NCI-H2171 treated with DMSO at 0.1 percent for 48 hours (cell line): ENCODE data around the gene WRAP73.

ENCODE experiments used
- DNase-seq: peaks from one replicate; lab custom pipeline; 2025; lab: John Stamatoyannopoulos, UW

The WRAP73 gene

DNA sequence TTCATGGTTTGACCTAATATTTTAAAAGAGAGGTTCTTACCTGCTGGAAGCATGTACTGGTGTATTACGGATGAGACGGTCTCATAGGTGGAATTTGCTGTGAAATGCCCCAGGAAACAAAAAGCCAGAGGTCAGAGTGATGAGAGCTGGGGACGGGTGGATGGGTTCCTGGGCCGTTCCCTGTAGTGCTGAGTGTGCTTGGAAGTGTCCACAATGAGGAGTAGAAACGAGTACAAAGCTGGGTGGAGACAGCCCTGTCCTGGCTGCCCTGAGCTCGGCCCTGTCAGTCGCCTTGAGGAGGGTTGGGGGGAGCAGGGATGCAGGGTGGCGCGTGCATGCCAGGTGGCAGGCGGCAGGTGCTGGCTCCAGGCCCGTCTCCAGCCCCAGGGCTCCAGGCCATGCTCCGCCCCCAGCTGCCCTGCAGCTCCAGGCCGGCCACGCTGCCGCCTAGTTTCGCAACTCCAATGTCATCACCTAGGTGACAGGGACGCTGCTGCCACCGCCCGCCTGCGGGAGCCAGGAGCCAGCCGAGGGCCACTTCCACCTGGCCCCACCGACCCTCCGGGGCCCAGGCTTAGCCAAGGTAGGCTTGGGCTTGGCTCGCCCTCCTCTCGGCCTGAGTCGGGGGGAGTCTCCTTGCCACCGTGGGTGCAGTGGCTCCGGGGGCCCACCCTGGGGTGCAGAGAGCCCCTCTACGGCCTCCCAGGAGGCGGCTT lies 18.8 kb upstream of the WRAP73 start:
- DNase-seq = peak; percentile 75

DNA sequence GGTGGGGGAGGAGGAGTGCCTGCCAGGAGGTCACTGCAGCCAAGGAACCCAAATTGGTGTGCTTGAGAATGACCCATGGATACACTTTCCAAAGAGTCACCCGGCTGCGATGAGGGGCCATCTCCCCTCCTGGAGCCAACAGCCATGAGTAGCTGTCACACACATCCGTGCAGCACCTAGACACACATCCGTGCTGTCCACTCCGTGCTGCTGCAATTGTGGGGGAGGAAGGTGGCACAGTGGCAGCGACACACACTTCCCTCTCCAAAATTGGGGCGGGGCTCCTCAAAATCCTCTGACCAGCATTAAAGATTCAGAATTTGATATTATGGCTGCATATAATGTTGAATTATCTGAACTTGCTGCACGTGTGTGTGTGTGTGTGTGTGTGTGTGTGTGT lies 18.2 kb upstream of the WRAP73 start:
- no peak for DNase-seq

- DNase-seq = peak; percentile 24
Measured at GRCh38 chr1:3664700-3665375, 14.9 kb upstream of the WRAP73 start.

DNA sequence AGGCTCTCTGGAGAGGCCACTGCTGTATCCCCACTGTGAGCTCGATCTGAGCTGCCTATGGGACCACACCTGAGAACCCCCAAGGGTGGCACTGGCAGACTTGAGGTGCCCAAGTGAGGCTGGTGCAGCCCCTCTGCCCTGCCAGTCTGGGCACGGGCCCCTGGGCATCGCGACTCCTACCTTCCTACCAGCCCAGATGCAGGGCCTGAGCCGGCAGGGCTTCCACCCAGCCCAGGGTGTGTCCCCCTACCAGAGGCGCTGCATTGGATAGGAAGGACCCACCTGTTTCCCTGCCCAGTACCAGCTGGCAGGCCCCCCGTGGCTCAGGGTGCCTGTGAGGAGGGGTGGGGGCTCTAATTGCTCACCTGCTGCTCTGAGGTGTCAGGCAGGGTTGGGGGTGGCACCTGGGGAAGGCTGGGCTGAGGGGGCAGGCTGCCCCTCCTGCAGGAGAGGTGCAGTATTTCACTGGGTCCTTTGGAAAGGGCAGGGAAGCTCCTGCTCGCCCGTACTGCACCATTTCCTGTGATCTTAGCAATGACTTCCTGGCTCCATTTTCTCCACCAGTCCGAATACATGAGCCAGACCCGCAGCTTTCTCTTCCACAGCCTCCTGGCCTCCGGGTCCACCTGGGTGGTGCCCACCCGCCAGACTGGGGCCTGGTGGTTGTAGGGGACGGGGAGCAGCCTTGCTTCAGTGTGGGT lies 14.2 kb upstream of the WRAP73 start:
- peak; percentile 85 for DNase-seq

- peak; percentile 64 for DNase-seq
Measured at GRCh38 chr1:3662080-3662671, 12.3 kb upstream of the WRAP73 start.

DNA sequence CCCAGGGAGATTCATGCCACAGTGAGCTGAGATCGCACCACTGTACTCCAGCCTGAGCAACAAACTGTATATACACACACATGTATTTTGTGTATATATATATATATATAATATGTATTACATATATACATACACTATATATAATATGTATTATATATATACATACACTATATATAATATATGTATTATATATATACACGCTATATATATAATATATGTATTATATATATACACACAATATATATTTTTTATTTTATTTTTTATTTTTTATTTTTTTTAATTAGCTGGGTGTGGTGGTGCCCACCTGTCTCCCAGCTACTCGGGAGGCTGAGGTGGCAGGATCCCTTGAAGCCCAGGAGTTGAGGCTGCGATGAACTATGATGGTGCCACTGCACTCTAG lies 11.7 kb upstream of the WRAP73 start:
- DNase-seq = no peak

DNA sequence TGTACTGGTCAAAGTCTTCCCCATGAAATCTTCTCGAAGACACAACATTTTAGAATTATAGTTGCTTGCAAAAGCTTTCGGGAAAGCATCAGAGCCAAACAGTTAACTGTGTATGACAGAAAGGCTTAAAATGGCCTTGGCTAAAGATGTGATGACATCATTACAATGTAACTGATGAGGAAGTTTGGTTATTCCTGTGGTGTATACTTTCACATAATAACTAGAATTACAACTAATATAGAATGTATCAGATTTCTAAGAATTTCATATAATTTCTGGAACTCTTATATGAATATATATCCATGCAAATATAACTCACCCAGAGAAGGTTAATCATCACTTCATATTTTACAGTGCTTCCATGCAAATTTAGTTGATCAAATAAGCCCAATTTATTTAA lies 10.8 kb upstream of the WRAP73 start:
- DNase-seq = no peak

DNA sequence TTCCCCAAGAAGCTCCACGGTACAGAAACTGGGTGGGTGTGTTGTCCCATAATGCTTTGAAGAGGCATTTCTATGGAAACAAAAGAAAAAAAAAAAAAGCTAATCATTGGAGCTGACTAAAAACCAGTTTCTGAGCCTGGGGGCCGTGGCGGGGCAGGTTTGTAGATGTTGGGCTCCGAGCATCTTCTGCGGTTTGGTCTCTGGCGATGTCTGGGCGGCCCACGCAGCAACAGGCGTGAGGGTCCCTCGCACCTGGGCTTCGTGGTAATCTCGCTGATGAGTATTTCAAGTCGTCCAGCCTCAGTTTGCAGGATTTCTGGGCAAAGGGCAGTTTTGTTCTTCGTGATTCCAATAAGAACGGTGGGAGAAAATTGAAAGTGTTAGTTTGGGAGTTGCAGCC lies 9.2 kb upstream of the WRAP73 start:
- no peak for DNase-seq

DNA sequence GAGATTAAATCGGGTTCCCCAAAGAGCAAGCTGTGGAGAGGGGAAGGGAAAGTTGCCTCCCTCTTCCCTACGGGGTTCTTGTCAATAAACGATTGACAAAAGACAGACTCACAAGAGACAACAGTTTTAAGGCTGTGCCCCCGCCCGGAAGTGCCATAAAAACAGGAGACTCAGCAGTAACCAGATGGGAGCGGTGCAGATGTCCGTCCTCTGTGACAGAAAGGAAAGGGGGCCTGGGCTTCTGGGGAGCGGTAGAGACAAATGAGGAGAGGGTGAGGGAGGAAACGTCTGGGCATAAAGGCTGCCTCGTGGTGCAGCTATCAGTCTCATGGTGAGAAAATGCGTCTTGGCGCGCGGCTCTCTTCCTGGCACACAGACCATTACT lies 8.3 kb upstream of the WRAP73 start:
- peak; percentile 40 for DNase-seq

GRCh38 chr1:3657578-3658230 lies 7.8 kb upstream of the WRAP73 start:
- DNase-seq = no peak

DNA sequence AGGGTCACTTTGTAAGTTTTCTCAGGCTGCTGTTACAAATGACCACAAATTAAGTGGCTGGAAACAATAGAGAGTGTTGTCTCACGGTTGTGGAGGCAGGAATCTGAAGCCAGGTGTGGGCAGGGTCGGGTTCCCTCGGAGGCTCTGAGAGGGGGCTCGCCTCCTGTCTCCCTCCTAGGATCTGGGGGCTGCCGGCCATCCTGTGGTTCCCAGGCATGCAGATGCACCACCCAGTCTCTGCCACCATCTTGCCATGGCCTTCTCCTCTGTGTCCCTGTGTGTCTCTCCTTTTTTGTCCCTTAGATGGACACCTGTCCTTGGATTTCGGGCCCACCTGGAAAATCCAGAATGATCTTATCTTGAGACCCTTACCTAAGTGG lies 7.2 kb upstream of the WRAP73 start:
- DNase-seq = no peak

DNA sequence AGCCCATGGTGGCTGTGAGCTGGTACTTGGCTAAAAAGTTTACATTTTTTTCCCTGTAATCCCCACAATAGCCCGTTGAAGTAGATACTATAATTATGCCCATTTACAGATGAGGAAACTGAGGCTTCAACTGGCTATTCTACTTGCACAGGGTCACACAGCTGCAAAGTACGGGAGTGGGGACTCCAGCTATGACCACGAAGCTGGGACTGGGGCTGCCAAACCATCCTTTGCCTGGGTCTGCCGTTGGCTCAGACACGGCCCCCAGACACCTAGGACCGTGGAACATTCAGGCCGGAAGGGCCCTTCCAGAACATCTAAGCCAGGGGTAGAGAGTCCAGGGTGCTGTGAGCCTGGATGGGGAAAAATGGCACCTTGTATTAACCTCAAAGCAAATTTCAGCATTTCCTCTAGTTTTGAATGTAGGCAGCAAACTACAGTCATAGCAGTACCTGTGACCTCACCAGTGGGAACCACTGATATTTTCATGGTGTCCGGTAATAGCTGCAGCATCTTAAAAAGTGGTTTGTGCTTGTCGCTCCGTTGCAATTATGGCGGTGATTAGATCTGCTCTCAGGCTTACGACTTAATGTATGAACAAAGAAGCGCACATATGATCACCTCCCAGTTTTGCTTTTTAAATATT lies 6.7 kb upstream of the WRAP73 start:
- no peak for DNase-seq

GRCh38 chr1:3654549-3655281 lies 4.8 kb upstream of the WRAP73 start:
- DNase-seq = no peak

DNA sequence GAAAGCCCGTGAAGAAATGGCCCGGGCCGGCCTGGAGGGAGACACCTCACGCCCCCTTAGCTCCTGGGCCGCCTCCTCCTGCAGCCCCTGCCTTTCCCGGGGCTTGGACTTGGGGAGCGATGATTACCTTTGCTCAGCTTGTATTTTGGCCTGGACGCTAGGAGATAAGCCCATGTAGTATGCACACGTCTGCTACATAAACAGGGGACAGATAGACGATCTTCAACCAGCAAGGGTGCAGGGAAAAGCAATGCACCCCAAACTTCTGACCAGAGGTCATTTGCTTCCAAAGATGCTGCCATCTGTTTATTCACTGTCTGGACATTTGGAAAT lies 3.3 kb upstream of the WRAP73 start:
- DNase-seq = no peak

GRCh38 chr1:3652548-3653285 lies 2.8 kb upstream of the WRAP73 start:
- peak; percentile 29 for DNase-seq

- peak; percentile 72 for DNase-seq
Measured at GRCh38 chr1:3651930-3652547, 2.1 kb upstream of the WRAP73 start, which contains the start of gene TP73. TSS of gene TP73 (plus strand) at chr1:3652516. CDS start at chr1:3682366, 29,850 bp downstream.

DNA sequence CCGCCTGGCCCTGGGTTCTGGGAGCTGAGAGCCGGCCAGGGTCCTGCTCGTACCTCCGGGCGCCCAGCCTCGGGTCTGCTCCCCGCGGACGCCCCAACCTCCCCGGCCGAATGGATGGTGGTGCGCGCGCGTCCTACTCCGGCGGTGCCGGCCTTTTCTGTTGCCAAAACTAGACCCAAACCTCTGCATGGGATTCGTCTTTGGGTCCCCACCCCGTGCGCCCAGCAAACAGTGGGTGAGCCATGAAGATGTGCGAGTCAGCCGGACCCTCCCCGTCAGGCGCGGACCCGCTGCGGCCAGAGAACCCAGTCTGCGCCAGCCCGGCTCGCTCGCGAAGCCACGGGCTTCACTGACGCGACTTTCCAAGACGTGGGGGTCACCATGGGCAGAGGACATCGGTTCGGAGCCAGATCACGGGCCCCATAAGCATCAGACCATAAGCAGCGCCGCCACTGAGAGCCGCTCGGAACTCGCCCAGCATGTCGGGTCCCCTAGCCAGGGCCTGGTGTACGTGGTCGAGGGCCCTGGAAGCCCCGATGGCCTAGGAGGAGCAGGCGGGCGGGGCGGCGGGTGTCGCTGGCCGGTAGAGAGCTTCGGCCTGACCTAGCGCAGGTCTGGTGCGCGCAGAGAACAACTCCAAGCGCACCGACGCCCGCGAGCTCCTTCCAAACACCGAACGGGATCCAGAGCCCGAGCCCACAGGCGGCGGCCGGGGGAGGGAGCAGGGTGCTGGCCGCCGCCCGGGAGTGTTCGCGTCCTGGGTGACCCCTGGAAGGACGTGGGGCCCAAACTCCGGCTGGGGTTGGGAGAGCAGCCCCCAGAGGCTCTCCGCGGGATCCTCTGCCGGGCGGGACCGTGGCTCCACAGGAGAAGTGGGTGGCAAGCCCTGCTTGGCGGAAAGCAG lies 1.4 kb upstream of the WRAP73 start:
- no peak for DNase-seq

- no peak for DNase-seq
Measured at GRCh38 chr1:3650248-3651025, 534 bp upstream of the WRAP73 start.
